H1 (cell line): ENCODE results near the gene KIAA1671. TPM values are rescaled to one million over a fixed set of nuclear protein-coding genes. Genes with fewer than 3 reads are reported as not detected.

ENCODE experiments used
- CTCF ChIA-PET: fragments of 300-600 bp; sonication (Branson Sonifier 250); formaldehyde crosslinking; loops from one replicate; lab custom pipeline; 2021; ENCODE audit not compliant: partially characterized antibody; lab: Charles Lee
- POLR2A ChIA-PET: fragments of 300-600 bp; sonication (Branson Sonifier 250); formaldehyde crosslinking; loops from one replicate; lab custom pipeline; 2021; ENCODE audit warnings: inconsistent platforms; ENCODE audit not compliant: partially characterized antibody; lab: Charles Lee
- DNase-seq, 2 experiments: peaks; one replicate each; pipeline versions ENCODE4 v3.0.0 to v3.0.0-alpha.2; 2010 to 2022; ENCODE audit warnings: low spot score in 2 of 2, low read depth in 1 of 2, mixed read lengths in 1 of 2
- FAIRE-seq: peaks from 2 replicates; lab custom pipeline; 2011; peaks lifted over from hg19 to GRCh38; lab: Jason Lieb, UNC
- H2AFZ ChIP-seq: 2 replicates; pipeline ENCODE4 v1.8.1; 2012; ENCODE audit warnings: low read length, inconsistent platforms
- H2AK5ac ChIP-seq: 2 replicates; pipeline ENCODE4 v1.6.1; 2013; ENCODE audit warnings: low read depth, low read length
- H2BK120ac ChIP-seq: replicated peaks from 2 replicates; pipeline ENCODE3; 2013; ENCODE audit warnings: low read depth, low read length, inconsistent platforms
- H2BK12ac ChIP-seq: 2 replicates; pipeline ENCODE4 v1.6.1; 2013; ENCODE audit warnings: low read depth, low read length
- H2BK15ac ChIP-seq: 2 replicates; pipeline ENCODE4 v1.6.1; 2013; ENCODE audit warnings: low read length
- H2BK20ac ChIP-seq: 2 replicates; pipeline ENCODE4 v1.6.1; 2013; ENCODE audit warnings: low read length
- H2BK5ac ChIP-seq: 2 replicates; pipeline ENCODE4 v1.6.1; 2013; ENCODE audit warnings: low read depth, low read length
- H3K14ac ChIP-seq: 2 replicates; pipeline ENCODE4 v1.6.1; 2013; ENCODE audit warnings: inconsistent platforms; ENCODE audit not compliant: insufficient read length
- H3K18ac ChIP-seq: 2 replicates; pipeline ENCODE4 v1.6.1; 2013; ENCODE audit warnings: low read length; ENCODE audit errors: extremely low read depth
- H3K23ac ChIP-seq: 2 replicates; pipeline ENCODE4 v1.6.1; 2013; ENCODE audit warnings: inconsistent platforms; ENCODE audit not compliant: insufficient read length
- H3K23me2 ChIP-seq: 2 replicates; pipeline ENCODE4 v1.6.1; 2013; ENCODE audit warnings: low read depth, low read length
- H3K27ac ChIP-seq: 2 replicates; pipeline ENCODE4 v1.6.1; 2011; ENCODE audit warnings: low read depth, low read length, inconsistent platforms
- H3K27me3 ChIP-seq, 4 experiments: replicated peaks in 1 of 4; 1 replicate in 1 of 4; 2 replicates in 3 of 4; pipeline versions ENCODE4 v1.6.1 to v1.8.1; 2011 to 2013; ENCODE audit warnings: low read length in 3 of 4, mild to moderate bottlenecking in 3 of 4, inconsistent platforms in 2 of 4, mixed read lengths in 2 of 4, moderate library complexity in 1 of 4; ENCODE audit not compliant: control insufficient read depth in 3 of 4, insufficient read depth in 3 of 4; ENCODE audit errors: extremely low read depth in 1 of 4
- H3K36me3 ChIP-seq, 4 experiments: 2 replicates each; pipeline versions ENCODE4 v1.6.1 to v1.8.1; 2011 to 2013; ENCODE audit warnings: mild to moderate bottlenecking in 4 of 4, low read length in 3 of 4, moderate library complexity in 2 of 4, control low read depth in 1 of 4, inconsistent platforms in 1 of 4; ENCODE audit not compliant: insufficient read depth in 4 of 4, control insufficient read depth in 2 of 4
- H3K4ac ChIP-seq: replicated peaks from 2 replicates; pipeline ENCODE3; 2013; ENCODE audit warnings: low read length, low read depth, mixed read lengths, inconsistent platforms; ENCODE audit not compliant: insufficient read length
- H3K4me1 ChIP-seq, 4 experiments: replicated peaks in 1 of 4; 1 replicate in 1 of 4; 2 replicates in 3 of 4; pipeline versions ENCODE4 v1.6.1 to v1.8.1; 2011 to 2013; ENCODE audit warnings: low read length in 3 of 4, inconsistent platforms in 2 of 4, mixed read lengths in 1 of 4; ENCODE audit not compliant: insufficient read depth in 4 of 4, control insufficient read depth in 3 of 4
- H3K4me2 ChIP-seq, 2 experiments: 2 replicates each; pipeline versions ENCODE4 v1.6.1 to v1.8.1; 2011 to 2013; ENCODE audit warnings: low read depth in 2 of 2, low read length in 2 of 2, control low read depth in 1 of 2, inconsistent platforms in 1 of 2, mild to moderate bottlenecking in 1 of 2; ENCODE audit not compliant: insufficient read depth in 1 of 2
- H3K4me3 ChIP-seq, 4 experiments: fragments of 200-600, 300-600 bp in 1 of 4; sonication (generic), shearing (Covaris generic), sonication (Bioruptor Twin) in 1 of 4; 2 replicates each; pipeline versions ENCODE4 v1.5.1 to v1.8.1; 2011 to 2016; ENCODE audit warnings: low read length in 4 of 4, low read depth in 3 of 4, control low read depth in 2 of 4, inconsistent platforms in 2 of 4, mild to moderate bottlenecking in 2 of 4, mixed read lengths in 1 of 4, moderate library complexity in 1 of 4; ENCODE audit not compliant: insufficient read depth in 2 of 4; ENCODE audit errors: extremely low read depth in 1 of 4
- H3K56ac ChIP-seq: replicated peaks from 2 replicates; pipeline ENCODE3; 2013; ENCODE audit warnings: low read depth, mild to moderate bottlenecking, mixed read lengths, low read length, inconsistent platforms; ENCODE audit not compliant: insufficient read length
- H3K79me1 ChIP-seq: 2 replicates; pipeline ENCODE4 v1.6.1; 2013; ENCODE audit warnings: low read depth, low read length, control low read depth
- H3K79me2 ChIP-seq, 2 experiments: 2 replicates each; pipeline versions ENCODE4 v1.6.1 to v1.8.1; 2012 to 2013; ENCODE audit warnings: low read length in 2 of 2, mild to moderate bottlenecking in 2 of 2, inconsistent platforms in 1 of 2; ENCODE audit not compliant: insufficient read depth in 2 of 2, control insufficient read depth in 1 of 2
- H3K9ac ChIP-seq, 4 experiments: replicated peaks in 1 of 4; 1 replicate in 1 of 4; 2 replicates in 3 of 4; pipeline versions ENCODE4 v1.6.1 to v1.8.1; 2011 to 2013; ENCODE audit warnings: low read depth in 3 of 4, low read length in 3 of 4, control low read depth in 2 of 4, mild to moderate bottlenecking in 2 of 4, moderate library complexity in 2 of 4, inconsistent platforms in 1 of 4; ENCODE audit errors: extremely low read depth in 1 of 4
- H3K9me3 ChIP-seq, 2 experiments: 2 replicates each; pipeline versions ENCODE4 v1.6.1 to v1.8.1; 2012 to 2013; ENCODE audit warnings: mild to moderate bottlenecking in 2 of 2, moderate library complexity in 2 of 2, control low read depth in 1 of 2, inconsistent platforms in 1 of 2, low read depth in 1 of 2, low read length in 1 of 2, mixed read lengths in 1 of 2; ENCODE audit not compliant: insufficient read depth in 2 of 2
- H4K20me1 ChIP-seq, 2 experiments: replicated peaks in 1 of 2; 2 replicates each; pipeline versions ENCODE3 to v1.8.1; 2011 to 2013; ENCODE audit warnings: inconsistent platforms in 2 of 2, low read length in 2 of 2, mild to moderate bottlenecking in 1 of 2; ENCODE audit not compliant: insufficient read depth in 2 of 2, control insufficient read depth in 1 of 2
- H4K5ac ChIP-seq: 2 replicates; pipeline ENCODE4 v1.6.1; 2013; ENCODE audit warnings: low read length, low read depth, mixed read lengths, inconsistent platforms; ENCODE audit not compliant: insufficient read length
- H4K8ac ChIP-seq: 2 replicates; pipeline ENCODE4 v1.8.0; 2013; ENCODE audit warnings: mild to moderate bottlenecking, moderate library complexity, low read length, inconsistent platforms; ENCODE audit not compliant: insufficient read depth; ENCODE audit errors: extremely low read depth
- H4K91ac ChIP-seq: replicated peaks from 2 replicates; pipeline ENCODE3; 2013; ENCODE audit warnings: low read length, mixed read lengths, inconsistent platforms; ENCODE audit not compliant: insufficient read length
- BACH1 ChIP-seq: IDR thresholded peaks from 2 replicates; pipeline ENCODE4 v1.6.1; 2012; ENCODE audit warnings: low read length, improper control_type of control experiment
- KDM1A ChIP-seq: fragments of 200-600, 300-600 bp; sonication (generic); IDR thresholded peaks from 2 replicates; pipeline ENCODE4 v1.7.1; 2016; ENCODE audit warnings: mild to moderate bottlenecking, low read length, borderline replicate concordance
- NRF1 ChIP-seq: IDR thresholded peaks from 2 replicates; pipeline ENCODE4 v1.6.1; 2011; ENCODE audit warnings: mild to moderate bottlenecking, low read depth, low read length, improper control_type of control experiment
- YY1 ChIP-seq: IDR thresholded peaks from 2 replicates; pipeline ENCODE4 v1.6.1; 2011; ENCODE audit warnings: low read depth, mild to moderate bottlenecking, low read length
- whole genome bisulfite sequencing, 2 experiments: shearing (Covaris generic) in 1 of 2; methylation state at CpG; one replicate each; pipeline versions ENCODE4 v1.1.6 to v1.1.7; 2013 to 2015; ENCODE audit warnings: low lambda C conversion rate in 2 of 2, mixed read lengths in 2 of 2, inconsistent platforms in 1 of 2, low coverage in 1 of 2, missing lambda C conversion rate in 1 of 2; ENCODE audit not compliant: insufficient replicate concordance in 2 of 2, insufficient coverage in 1 of 2, insufficient read length in 1 of 2; ENCODE audit errors: extremely low coverage in 1 of 2, missing lambda C conversion rate in 1 of 2; 5-methylcytosine and 5-hydroxymethylcytosine counted together
- polyA plus RNA-seq, 7 experiments: library from polyadenylated mRNA; depleted of rRNA in 3 of 7; stranded (reverse) in 5 of 7; unstranded in 2 of 7; fragments of >200 nt in 5 of 7; fragments of 200-250 nt in 2 of 7; gene quantifications; 1 replicate in 5 of 7; 2 replicates in 1 of 7; 4 replicates in 1 of 7; pipeline versions ENCODE4 v1.2.1 to v1.2.3, GENCODE V29; 2011 to 2013; ENCODE audit warnings: missing spikeins in 2 of 7, mixed read lengths in 2 of 7
- total RNA-seq: library from RNA; stranded (reverse); fragmentation: NEBNext Ultra II Directional; extraction: Animal tissue kit (Norgen Biotek cat#: 25700); gene quantifications from 2 replicates; pipeline ENCODE4 v1.2.1, GENCODE V29; 2021
- TF ChIP-seq, protein P1 (sequence below), 3 experiments: IDR thresholded peaks; 1 replicate in 2 of 3; 2 replicates in 1 of 3; pipeline versions ENCODE4 v1.5.1 to v1.6.1; 2011; ENCODE audit warnings: low read length in 3 of 3, mild to moderate bottlenecking in 3 of 3, inconsistent platforms in 2 of 3, low read depth in 1 of 3, moderate library complexity in 1 of 3; ENCODE audit not compliant: insufficient read depth in 1 of 3; ENCODE audit errors: control extremely low read depth in 1 of 3

Gene KIAA1671
- total and polyA plus RNA-seq, 2 of the 8 experiments (the other 6 are each of a cell fraction or from before 2014, with no cell fraction given), result 6.4 to 23.9 TPM

DNA sequence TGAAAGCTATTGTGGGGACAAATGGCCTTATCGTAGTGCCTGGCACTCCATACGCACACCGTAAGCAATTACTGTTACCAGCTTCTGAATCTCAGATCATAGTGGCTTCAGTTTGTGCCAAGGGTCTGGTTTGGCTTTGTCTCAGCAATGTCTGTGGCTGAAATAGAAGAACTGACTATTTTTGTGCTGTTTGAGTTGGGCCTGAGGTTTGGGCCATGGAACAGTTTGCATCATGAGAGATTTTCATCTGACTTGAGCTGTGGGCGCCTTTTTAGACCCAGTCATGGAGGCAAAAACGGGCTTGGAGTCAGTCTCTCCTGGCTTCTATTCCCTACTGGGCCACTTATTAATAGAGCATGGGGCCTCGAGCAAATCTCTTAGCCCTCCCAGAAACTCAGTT is 126.1 kb downstream of the KIAA1671 start:
- DNase-seq, result no peak
- CTCF ChIA-PET, result interaction anchor here (0.9 to 2.3 kb wide), 8 partner anchors 10 to 256 kb away, joined by 3 to 10 read pairs (median 4); no protein-coding TSS in a partner anchor
- POLR2A ChIA-PET, result interaction anchor here (0.9 kb wide), 1 partner anchor 19 kb away, joined by 3 read pairs; no protein-coding TSS in a partner anchor
- TF ChIP-seq, protein P1, sequence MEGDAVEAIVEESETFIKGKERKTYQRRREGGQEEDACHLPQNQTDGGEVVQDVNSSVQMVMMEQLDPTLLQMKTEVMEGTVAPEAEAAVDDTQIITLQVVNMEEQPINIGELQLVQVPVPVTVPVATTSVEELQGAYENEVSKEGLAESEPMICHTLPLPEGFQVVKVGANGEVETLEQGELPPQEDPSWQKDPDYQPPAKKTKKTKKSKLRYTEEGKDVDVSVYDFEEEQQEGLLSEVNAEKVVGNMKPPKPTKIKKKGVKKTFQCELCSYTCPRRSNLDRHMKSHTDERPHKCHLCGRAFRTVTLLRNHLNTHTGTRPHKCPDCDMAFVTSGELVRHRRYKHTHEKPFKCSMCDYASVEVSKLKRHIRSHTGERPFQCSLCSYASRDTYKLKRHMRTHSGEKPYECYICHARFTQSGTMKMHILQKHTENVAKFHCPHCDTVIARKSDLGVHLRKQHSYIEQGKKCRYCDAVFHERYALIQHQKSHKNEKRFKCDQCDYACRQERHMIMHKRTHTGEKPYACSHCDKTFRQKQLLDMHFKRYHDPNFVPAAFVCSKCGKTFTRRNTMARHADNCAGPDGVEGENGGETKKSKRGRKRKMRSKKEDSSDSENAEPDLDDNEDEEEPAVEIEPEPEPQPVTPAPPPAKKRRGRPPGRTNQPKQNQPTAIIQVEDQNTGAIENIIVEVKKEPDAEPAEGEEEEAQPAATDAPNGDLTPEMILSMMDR (IDR thresholded peaks at IDR 0.05; ENCODE audit: control extremely low read depth in 1 of 3, insufficient read depth in 1 of 3, low read depth in 1 of 3, low read length in 3 of 3), result no peak
- TF ChIP-seq NRF1, result no peak
- TF ChIP-seq YY1, result no peak
- no peak for TF ChIP-seq BACH1
- no peak for TF ChIP-seq KDM1A

More for the DNA sequence above, 126.1 kb downstream of the KIAA1671 start:
- no peak overlapping the region for H3K27ac ChIP-seq
- no peak overlapping the region for H3K4me2 ChIP-seq
- H3K9me3 ChIP-seq, result no peaks in the 10 kb centered on the region
- WGBS, 2 experiments, result 90% methylated on average over 6 of the region's 6 CpGs; no CpG with 5 or more reads in 1 of the 2 experiments
- peaks cover 3% of the 10 kb centered on the region for H3K79me1 ChIP-seq
- H3K18ac ChIP-seq, result no peak overlapping the region
- no peak overlapping the region for H4K8ac ChIP-seq
- H2BK15ac ChIP-seq, result no peak overlapping the region
- no peak overlapping the region for H2AFZ ChIP-seq
- no peak overlapping the region for H2AK5ac ChIP-seq
- H2BK12ac ChIP-seq, result no peak overlapping the region
- no peak overlapping the region for H3K14ac ChIP-seq
- no peak overlapping the region for H3K4me3 ChIP-seq
- H3K9ac ChIP-seq, result no peak overlapping the region
- H2BK20ac ChIP-seq, result no peak overlapping the region
- FAIRE-seq, result no peak
- no peaks in the 10 kb centered on the region for H3K27me3 ChIP-seq
- H3K23ac ChIP-seq, result no peak overlapping the region
- H3K4ac ChIP-seq, result no peak overlapping the region
- peaks cover 0 to 3% (median 0%) of the 10 kb centered on the region in 4 experiments; a peak in 2 of 7 replicates for H3K4me1 ChIP-seq
- H4K91ac ChIP-seq, result no peak overlapping the region
- peaks cover 0 to 1% of the 10 kb centered on the region in 2 experiments for H4K20me1 ChIP-seq
- no peak overlapping the region for H2BK5ac ChIP-seq
- H3K36me3 ChIP-seq, result no peaks in the 10 kb centered on the region
- no peaks in the 10 kb centered on the region for H3K23me2 ChIP-seq
- H2BK120ac ChIP-seq, result no peak overlapping the region
- H4K5ac ChIP-seq, result no peak overlapping the region
- H3K56ac ChIP-seq, result no peak overlapping the region
- H3K79me2 ChIP-seq, result no peaks in the 10 kb centered on the region
